KG1 (cell line): Measurements from ENCODE around the gene SAMD13.

Experiments
- DNase-seq: peaks from one replicate; lab custom pipeline; 2025; lab: John Stamatoyannopoulos, UW

Gene SAMD13

GRCh38 chr1:84345220-84345619 is 43.7 kb downstream of the SAMD13 start:
- no peak for DNase-seq

- DNase-seq, result no peak
Observed at GRCh38 chr1:84347271-84347931, 45.9 kb downstream of the SAMD13 start.

- DNase-seq, result no peak
Observed at GRCh38 chr1:84347932-84348555, 46.5 kb downstream of the SAMD13 start.

- no peak for DNase-seq
Observed at GRCh38 chr1:84348759-84349158, 47.3 kb downstream of the SAMD13 start.

- DNase-seq, result no peak
Observed at GRCh38 chr1:84350104-84350503, 48.6 kb downstream of the SAMD13 start.

- no peak for DNase-seq
Observed at GRCh38 chr1:84350550-84350949, 49.0 kb downstream of the SAMD13 start.

- no peak for DNase-seq
Observed at GRCh38 chr1:84352298-84353106, 51.0 kb downstream of the SAMD13 start.

- no peak for DNase-seq
Observed at GRCh38 chr1:84353695-84354094, 52.2 kb downstream of the SAMD13 start.

GRCh38 chr1:84355556-84355955 is 54.0 kb downstream of the SAMD13 start:
- DNase-seq, result no peak

- no peak for DNase-seq
Observed at GRCh38 chr1:84356881-84357280, 55.4 kb downstream of the SAMD13 start.

GRCh38 chr1:84358695-84359094 is 57.2 kb downstream of the SAMD13 start:
- no peak for DNase-seq

GRCh38 chr1:84360316-84360715 is 58.8 kb downstream of the SAMD13 start:
- DNase-seq, result no peak

GRCh38 chr1:84361796-84362195 is 60.3 kb downstream of the SAMD13 start:
- no peak for DNase-seq

GRCh38 chr1:84363019-84363418 is 61.5 kb downstream of the SAMD13 start:
- DNase-seq, result no peak

GRCh38 chr1:84363622-84364021 is 62.1 kb downstream of the SAMD13 start:
- DNase-seq, result no peak

- DNase-seq, result no peak
Observed at GRCh38 chr1:84365225-84366221, 64.0 kb downstream of the SAMD13 start.

- DNase-seq, result no peak
Observed at GRCh38 chr1:84366786-84367185, 65.3 kb downstream of the SAMD13 start.

GRCh38 chr1:84367219-84367618 is 65.7 kb downstream of the SAMD13 start:
- no peak for DNase-seq

- DNase-seq, result no peak
Observed at GRCh38 chr1:84368441-84368840, 66.9 kb downstream of the SAMD13 start.

- DNase-seq, result no peak
Observed at GRCh38 chr1:84370266-84370665, 68.8 kb downstream of the SAMD13 start.

- DNase-seq, result no peak
Observed at GRCh38 chr1:84370831-84371394, 69.4 kb downstream of the SAMD13 start.
